Neural progenitor cell (in vitro differentiated cells): ENCODE measurements around the gene GOSR2. TPM values are rescaled to one million over a fixed set of nuclear protein-coding genes. Genes with fewer than 3 reads are reported as not detected.

Source experiments
- DNase-seq: peaks from one replicate; pipeline ENCODE4 v3.0.0-alpha.2; 2016; ENCODE audit warnings: low spot score
- H2AFZ ChIP-seq: fragments of 200-600 bp; sonication (generic); replicated peaks from 2 replicates; pipeline ENCODE4 v1.6.1; 2016; ENCODE audit warnings: antibody characterized with exemption
- H3F3A ChIP-seq: fragments of 200-600 bp; sonication (generic); 2 replicates; pipeline ENCODE4 v1.6.1; 2016; ENCODE audit warnings: antibody characterized with exemption, low read depth
- H3K27ac ChIP-seq: fragments of 200-600 bp; sonication (generic); 2 replicates; pipeline ENCODE4 v1.5.1; 2016; ENCODE audit warnings: mild to moderate bottlenecking
- H3K27me3 ChIP-seq: fragments of 200-600 bp; sonication (generic); 2 replicates; pipeline ENCODE4 v1.6.1; 2016; ENCODE audit warnings: mild to moderate bottlenecking, moderate library complexity
- H3K36me3 ChIP-seq: fragments of 200-600 bp; sonication (generic); 2 replicates; pipeline ENCODE4 v1.5.1; 2016
- H3K4me1 ChIP-seq: fragments of 200-600 bp; sonication (generic); 2 replicates; pipeline ENCODE4 v1.6.1; 2016; ENCODE audit warnings: mixed run types
- H3K4me2 ChIP-seq: fragments of 200-600 bp; sonication (generic); 2 replicates; pipeline ENCODE4 v1.6.1; 2016
- H3K4me3 ChIP-seq: fragments of 200-600 bp; sonication (generic); 2 replicates; pipeline ENCODE4 v1.5.1; 2016
- H3K79me2 ChIP-seq: fragments of 200-600 bp; sonication (generic); 2 replicates; pipeline ENCODE4 v1.6.1; 2016; ENCODE audit warnings: low read depth
- H3K9ac ChIP-seq: fragments of 200-600 bp; sonication (generic); 2 replicates; pipeline ENCODE4 v1.6.1; 2016
- H3K9me3 ChIP-seq: fragments of 200-600 bp; sonication (generic); 2 replicates; pipeline ENCODE4 v1.5.1; 2016; ENCODE audit warnings: low read depth
- H4K20me1 ChIP-seq: fragments of 200-600 bp; sonication (generic); 2 replicates; pipeline ENCODE4 v1.6.1; 2016; ENCODE audit warnings: low read depth
- H3K27ac Mint-ChIP-seq: 3 replicates; pipeline ENCODE4 v1.8.0; 2021; ENCODE audit warnings: mixed read lengths
- H3K27me3 Mint-ChIP-seq: 2 replicates; pipeline ENCODE4 v1.8.0; 2022; ENCODE audit warnings: low read depth, mild to moderate bottlenecking, inconsistent platforms, moderate library complexity, mixed read lengths; ENCODE audit not compliant: insufficient read depth
- H3K36me3 Mint-ChIP-seq: 3 replicates; pipeline ENCODE4 v1.8.0; 2021; ENCODE audit warnings: mixed read lengths
- H3K4me1 Mint-ChIP-seq: 3 replicates; pipeline ENCODE4 v1.8.0; 2021; ENCODE audit warnings: mixed read lengths
- H3K4me3 Mint-ChIP-seq: 3 replicates; pipeline ENCODE4 v1.8.0; 2021; ENCODE audit warnings: mild to moderate bottlenecking, moderate library complexity, mixed read lengths
- H3K9me3 Mint-ChIP-seq: 3 replicates; pipeline ENCODE4 v1.8.0; 2020; ENCODE audit warnings: mixed read lengths
- EZH2 ChIP-seq: fragments of 200-600 bp; sonication (generic); IDR thresholded peaks from 2 replicates; pipeline ENCODE4 v1.6.1; 2017; ENCODE audit warnings: antibody characterized with exemption, mild to moderate bottlenecking, moderate library complexity
- EZH2phosphoT487 ChIP-seq: fragments of 200-600 bp; sonication (generic); IDR thresholded peaks from 2 replicates; pipeline ENCODE4 v1.6.1; 2017; ENCODE audit warnings: antibody characterized with exemption
- total RNA-seq: library from RNA; depleted of rRNA; stranded (reverse); fragments of >200 nt; gene quantifications from 2 replicates; pipeline ENCODE4 v1.2.3, GENCODE V29; 2015; ENCODE audit warnings: low replicate concordance
- TF ChIP-seq, protein P1 (sequence below): fragments of 200-600 bp; sonication (generic); IDR thresholded peaks from 2 replicates; pipeline ENCODE4 v1.5.1; 2017; ENCODE audit warnings: antibody characterized with exemption, mild to moderate bottlenecking

The GOSR2 gene
- total RNA-seq, 1 donor from 2014 or later, result 33.6 TPM

DNA sequence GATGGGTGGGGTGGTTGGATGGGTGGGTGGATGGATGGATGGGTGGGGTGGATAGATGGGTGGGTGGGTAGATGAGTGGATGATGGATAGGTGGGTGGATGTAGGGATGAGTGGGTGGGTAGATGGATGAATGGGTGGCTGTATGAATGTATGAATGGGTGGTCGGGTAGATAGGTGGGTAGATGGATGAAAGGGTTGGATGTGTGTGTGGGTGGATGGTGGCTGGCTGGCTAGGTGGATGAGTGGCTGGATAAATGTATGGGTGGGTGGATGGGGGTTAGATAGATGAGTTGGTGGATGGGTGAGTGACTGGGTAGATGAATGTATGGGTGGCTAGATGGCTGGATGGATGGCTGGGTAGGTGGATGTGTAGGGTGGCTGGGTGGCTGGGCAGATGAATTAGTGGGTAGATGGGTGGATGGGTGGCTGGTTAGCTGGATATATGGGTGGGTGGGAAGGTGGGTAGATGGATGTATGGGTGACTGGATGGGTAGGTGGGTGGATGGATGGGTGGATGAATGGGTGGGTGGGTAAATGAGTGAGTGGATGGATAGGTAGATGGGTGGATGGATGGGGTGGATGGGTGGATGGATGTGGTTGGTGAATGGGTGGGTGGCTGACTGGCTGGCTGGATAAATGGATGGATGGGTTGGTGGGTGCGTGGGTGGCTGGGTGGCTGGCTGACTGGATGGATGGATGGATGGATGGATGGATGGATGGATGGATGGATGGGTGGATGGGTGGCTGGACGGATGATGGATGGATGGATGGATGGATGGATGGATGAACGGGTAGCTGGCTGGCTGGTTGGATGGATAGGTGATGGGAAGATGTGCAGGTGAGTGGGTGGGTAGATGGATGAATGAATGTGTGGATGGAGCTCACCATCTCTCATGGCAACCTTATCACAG is 18.9 kb upstream of the GOSR2 start:
- DNase-seq, result no peak
- TF ChIP-seq EZH2, result no peak
- TF ChIP-seq, protein P1, sequence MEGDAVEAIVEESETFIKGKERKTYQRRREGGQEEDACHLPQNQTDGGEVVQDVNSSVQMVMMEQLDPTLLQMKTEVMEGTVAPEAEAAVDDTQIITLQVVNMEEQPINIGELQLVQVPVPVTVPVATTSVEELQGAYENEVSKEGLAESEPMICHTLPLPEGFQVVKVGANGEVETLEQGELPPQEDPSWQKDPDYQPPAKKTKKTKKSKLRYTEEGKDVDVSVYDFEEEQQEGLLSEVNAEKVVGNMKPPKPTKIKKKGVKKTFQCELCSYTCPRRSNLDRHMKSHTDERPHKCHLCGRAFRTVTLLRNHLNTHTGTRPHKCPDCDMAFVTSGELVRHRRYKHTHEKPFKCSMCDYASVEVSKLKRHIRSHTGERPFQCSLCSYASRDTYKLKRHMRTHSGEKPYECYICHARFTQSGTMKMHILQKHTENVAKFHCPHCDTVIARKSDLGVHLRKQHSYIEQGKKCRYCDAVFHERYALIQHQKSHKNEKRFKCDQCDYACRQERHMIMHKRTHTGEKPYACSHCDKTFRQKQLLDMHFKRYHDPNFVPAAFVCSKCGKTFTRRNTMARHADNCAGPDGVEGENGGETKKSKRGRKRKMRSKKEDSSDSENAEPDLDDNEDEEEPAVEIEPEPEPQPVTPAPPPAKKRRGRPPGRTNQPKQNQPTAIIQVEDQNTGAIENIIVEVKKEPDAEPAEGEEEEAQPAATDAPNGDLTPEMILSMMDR, result no peak
- TF ChIP-seq EZH2phosphoT487, result no peak
- H3K27ac ChIP-seq, result no peak overlapping the region
- H3K4me2 ChIP-seq, result no peak overlapping the region
- Mint-ChIP-seq H3K4me1 (peaks cover 7% of the 10 kb centered on the region), H3K36me3 (no peaks in the 10 kb centered on the region), H3K27ac (no peak overlapping the region), H3K27me3 (peaks cover 9% of the 10 kb centered on the region), H3K9me3 (no peaks in the 10 kb centered on the region), H3K4me3 (no peak overlapping the region)
- no peak overlapping the region for H3K4me3 ChIP-seq
- no peaks in the 10 kb centered on the region for H3K9me3 ChIP-seq
- no peaks in the 10 kb centered on the region for H3F3A ChIP-seq
- no peak overlapping the region for H3K9ac ChIP-seq
- H3K36me3 ChIP-seq, result no peaks in the 10 kb centered on the region
- H2AFZ ChIP-seq, result no peak overlapping the region
- H3K27me3 ChIP-seq, result no peaks in the 10 kb centered on the region
- peaks cover 2% of the 10 kb centered on the region for H3K4me1 ChIP-seq
- H4K20me1 ChIP-seq, result no peaks in the 10 kb centered on the region
- H3K79me2 ChIP-seq, result no peaks in the 10 kb centered on the region

DNA sequence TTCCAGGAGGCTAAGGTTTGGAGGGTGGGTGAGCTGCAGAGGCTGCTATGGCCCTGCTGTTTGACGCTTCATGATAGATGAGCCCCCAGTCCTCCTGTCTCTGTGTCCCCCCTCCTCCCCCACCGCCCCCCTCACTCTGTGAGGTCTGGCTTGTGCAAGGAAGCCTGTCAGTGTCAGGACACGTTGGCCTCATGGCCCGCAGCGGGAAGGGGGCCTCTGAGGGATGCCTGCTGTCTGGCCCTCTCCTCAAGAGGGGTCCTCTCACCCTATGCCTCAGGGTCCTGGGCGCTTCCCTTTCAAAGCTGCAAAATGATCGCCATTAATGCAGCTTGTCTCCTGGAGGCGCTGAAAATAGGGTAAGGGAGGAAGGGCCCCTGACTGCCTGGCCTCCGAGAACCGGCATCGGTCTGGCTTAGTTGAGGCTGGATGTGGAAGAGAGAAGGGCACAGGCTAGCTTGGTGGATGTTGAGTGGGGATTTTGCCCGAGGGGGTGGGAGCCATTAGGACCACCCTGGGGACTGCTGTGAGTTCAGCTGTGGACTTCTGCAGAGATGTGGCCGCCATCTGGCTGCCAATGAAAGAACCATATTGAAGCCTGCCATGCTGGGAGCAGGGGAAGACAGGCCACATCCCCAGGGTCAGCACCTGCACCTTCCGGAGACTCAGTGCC is 14.8 kb upstream of the GOSR2 start:
- H3K36me3 Mint-ChIP-seq, result no peaks in the 10 kb centered on the region
- H3F3A ChIP-seq, result no peaks in the 10 kb centered on the region
- H3K4me2 ChIP-seq, result no peak overlapping the region
- no peaks in the 10 kb centered on the region for H3K9me3 ChIP-seq
- H3K4me1 Mint-ChIP-seq, result peaks cover 7% of the 10 kb centered on the region
- no peak overlapping the region for H3K9ac ChIP-seq
- H3K27me3 ChIP-seq, result no peaks in the 10 kb centered on the region
- H3K79me2 ChIP-seq, result no peaks in the 10 kb centered on the region
- TF ChIP-seq, protein P1, result no peak
- TF ChIP-seq EZH2phosphoT487 (no peak), EZH2 (no peak)
- no peak overlapping the region for H3K27ac ChIP-seq
- no peaks in the 10 kb centered on the region for H3K36me3 ChIP-seq
- no peaks in the 10 kb centered on the region for H4K20me1 ChIP-seq
- peaks cover 2% of the 10 kb centered on the region for H3K4me1 ChIP-seq
- no peak overlapping the region for H3K4me3 Mint-ChIP-seq
- no peak overlapping the region for H3K27ac Mint-ChIP-seq
- no peaks in the 10 kb centered on the region for H3K9me3 Mint-ChIP-seq
- no peak overlapping the region for H2AFZ ChIP-seq
- H3K27me3 Mint-ChIP-seq, result peaks cover 11% of the 10 kb centered on the region
- no peak for DNase-seq
- no peak overlapping the region for H3K4me3 ChIP-seq

DNA sequence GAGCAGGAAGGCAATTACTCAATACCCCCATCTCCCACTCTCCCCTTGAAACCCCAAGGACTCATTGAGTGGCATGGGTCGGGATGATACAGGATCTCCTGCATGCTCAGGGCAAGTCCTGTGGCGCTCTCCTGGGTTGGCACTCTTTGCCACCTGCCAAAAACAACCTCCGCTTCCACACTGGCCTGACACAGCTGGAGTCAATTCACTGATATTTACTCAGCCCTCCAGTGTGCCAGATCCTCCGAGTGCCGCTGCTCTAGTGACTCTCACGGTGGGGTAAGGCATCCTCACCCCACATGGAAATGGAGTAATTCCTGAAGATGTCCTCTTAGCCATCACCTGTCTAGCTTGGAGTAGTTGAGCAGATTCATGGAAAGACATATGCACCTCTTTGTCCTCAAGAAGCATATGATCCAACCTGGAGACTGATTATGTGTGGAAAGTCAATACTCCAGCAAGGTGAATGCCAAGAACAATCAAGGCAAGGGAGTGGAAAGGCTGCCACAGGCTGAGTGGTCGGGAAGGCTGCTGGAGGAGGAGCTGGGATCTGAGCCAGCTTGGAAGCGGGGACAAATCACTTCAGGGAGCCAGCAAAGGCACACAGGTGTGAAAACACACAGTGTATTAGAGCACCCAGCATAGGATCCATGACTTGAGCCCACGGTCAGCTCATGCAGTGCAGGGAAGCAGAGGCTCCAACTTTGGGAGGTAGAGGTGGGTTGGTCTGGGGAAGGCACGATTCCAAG is 12.6 kb upstream of the GOSR2 start:
- Histone ChIP-seq H3K4me3 (no peak overlapping the region), H3K79me2 (no peaks in the 10 kb centered on the region), H3K27me3 (no peaks in the 10 kb centered on the region), H3K9ac (no peak overlapping the region), H4K20me1 (no peaks in the 10 kb centered on the region), H2AFZ (no peak overlapping the region), H3K4me2 (no peak overlapping the region), H3K27ac (no peak overlapping the region), H3K36me3 (no peaks in the 10 kb centered on the region), H3K9me3 (no peaks in the 10 kb centered on the region), H3K4me1 (peaks cover 2% of the 10 kb centered on the region), H3F3A (no peaks in the 10 kb centered on the region)
- TF ChIP-seq EZH2 (no peak), EZH2phosphoT487 (no peak)
- Mint-ChIP-seq H3K4me1 (peaks cover 6% of the 10 kb centered on the region), H3K36me3 (no peaks in the 10 kb centered on the region), H3K9me3 (no peaks in the 10 kb centered on the region), H3K27ac (no peak overlapping the region), H3K4me3 (peak overlapping the region; percentile 56), H3K27me3 (peaks cover 14% of the 10 kb centered on the region)
- DNase-seq, result no peak
